Gastrocnemius medialis (tissue), 4 donors: ENCODE results near the gene HNRNPA2B1. TPM values are rescaled to one million over a fixed set of nuclear protein-coding genes. Genes with fewer than 3 reads are reported as not detected.
A peak's percentile ranks its signal among the peaks of the same experiment; 100 is the strongest.
"Not testable (repeated sequence)": the region's sequence is repeated elsewhere in the genome, so short reads cannot be mapped to it uniquely, and the experiment has no call there.

ENCODE experiments used
- ATAC-seq, 2 donors: fragments of 150-250 bp; one replicate each; pipeline ENCODE4 v1.9.1; 2016
- DNase-seq, 2 donors: peaks; one replicate each; pipeline ENCODE4 v3.0.0-alpha.2; 2019
- H3K27ac ChIP-seq, 4 donors: fragments of 200-600 bp; sonication (generic); 1 replicate in 1 of 4; 2 replicates in 3 of 4; pipeline ENCODE4 v1.5.1; 2016 to 2018; ENCODE audit warnings: mild to moderate bottlenecking in 2 of 4, moderate library complexity in 1 of 4
- H3K27me3 ChIP-seq, 3 donors: fragments of 200-600 bp; sonication (generic) in 2 of 3; 1 replicate in 1 of 3; 2 replicates in 2 of 3; pipeline versions ENCODE4 v1.5.1 to v1.6.0; 2016 to 2019; ENCODE audit warnings: mild to moderate bottlenecking in 1 of 3, moderate library complexity in 1 of 3
- H3K36me3 ChIP-seq, 2 donors: fragments of 200-600 bp; sonication (generic) in 1 of 2; one replicate each; pipeline ENCODE4 v1.5.1; 2017 to 2018
- H3K4me1 ChIP-seq, 2 donors: fragments of 200-600 bp; sonication (generic) in 1 of 2; one replicate each; pipeline ENCODE4 v1.5.1; 2016 to 2017; ENCODE audit warnings: mild to moderate bottlenecking in 2 of 2
- H3K4me3 ChIP-seq, 4 donors: fragments of 200-600 bp; sonication (generic) in 3 of 4; 1 replicate in 1 of 4; 2 replicates in 3 of 4; pipeline ENCODE4 v1.5.1; 2016 to 2019; ENCODE audit warnings: mild to moderate bottlenecking in 2 of 4
- H3K9me3 ChIP-seq, 3 donors: fragments of 200-600 bp; sonication (generic) in 2 of 3; 1 replicate in 1 of 3; 2 replicates in 2 of 3; pipeline ENCODE4 v1.5.1; 2016 to 2019
- POLR2A ChIP-seq, 2 donors: fragments of 450-650 bp; IDR thresholded peaks; one replicate each; pipeline ENCODE4 v1.6.1; 2017; ENCODE audit warnings: antibody characterized with exemption in 2 of 2, mild to moderate bottlenecking in 2 of 2, moderate library complexity in 2 of 2
- in situ Hi-C, 4 donors: fragments of 200-750 bp; cut with MboI; loops; one replicate each; pipeline versions ENCODE4 v1.15.0 to v1.8.0; 2017; ENCODE audit warnings: low sequenced_read_pairs in 4 of 4
- intact Hi-C: fragments of 100-400 bp; cut with DNase I; formaldehyde crosslinking; loops from one replicate; pipeline ENCODE4 v1.15.1; 2023; ENCODE audit warnings: low total_unique reads
- total RNA-seq, 4 donors: library from RNA; depleted of rRNA; stranded (reverse); fragments of >200 nt; gene quantifications; one replicate each; pipeline versions ENCODE4 v1.1.0 to v1.2.3, GENCODE V29; 2016
- TF ChIP-seq, protein P1 (sequence below), 5 experiments: fragments of 450-650 bp in 3 of 5; fragments of 200-600 bp in 2 of 5; sonication (generic) in 2 of 5; IDR thresholded peaks in 4 of 5; conservative IDR thresholded peaks in 1 of 5; 1 replicate in 4 of 5; 2 replicates in 1 of 5; pipeline ENCODE4 v1.5.1; 2016 to 2019; ENCODE audit warnings: antibody characterized with exemption in 5 of 5, mild to moderate bottlenecking in 3 of 5, moderate library complexity in 3 of 5

Gene HNRNPA2B1
- total RNA-seq, 4 donors from 2014 or later: 155 to 242 (median 166) TPM

DNA sequence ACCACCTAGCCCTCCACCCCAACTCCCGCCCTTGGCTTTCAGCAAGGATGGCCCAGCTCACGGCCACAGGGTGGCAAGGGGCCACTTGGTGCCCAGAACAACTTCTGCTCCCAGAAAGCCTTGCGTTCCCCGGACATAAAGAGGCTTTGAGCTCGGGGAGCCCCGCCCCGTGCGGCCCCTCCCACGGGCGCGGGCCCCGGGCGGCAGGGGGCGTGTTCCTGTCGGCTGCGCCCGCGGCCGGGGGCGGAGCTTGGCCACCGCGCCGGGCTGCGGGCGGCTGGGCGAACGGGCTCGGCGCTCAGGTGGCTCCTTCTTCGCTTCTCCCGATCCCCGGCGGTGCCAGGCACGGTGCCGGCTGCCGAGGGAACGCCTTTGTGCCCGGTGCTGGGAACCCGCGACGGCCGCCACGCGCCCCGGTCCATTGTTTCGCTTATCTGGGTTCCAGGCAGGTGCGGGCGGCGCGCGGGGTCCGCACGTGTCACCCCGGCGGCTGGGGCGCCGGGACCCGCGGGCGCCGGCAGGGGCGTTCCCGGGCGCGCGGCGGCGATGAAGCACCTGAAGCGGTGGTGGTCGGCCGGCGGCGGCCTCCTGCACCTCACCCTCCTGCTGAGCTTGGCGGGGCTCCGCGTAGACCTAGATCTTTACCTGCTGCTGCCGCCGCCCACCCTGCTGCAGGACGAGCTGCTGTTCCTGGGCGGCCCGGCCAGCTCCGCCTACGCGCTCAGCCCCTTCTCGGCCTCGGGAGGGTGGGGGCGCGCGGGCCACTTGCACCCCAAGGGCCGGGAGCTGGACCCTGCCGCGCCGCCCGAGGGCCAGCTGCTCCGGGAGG, 48.4 kb downstream of the HNRNPA2B1 start, which contains the start of gene NFE2L3:
TSS of gene NFE2L3 (plus strand) at position 246 of the 829 bp plus-strand sequence. CDS start at position 547, 301 bp downstream.
- Histone ChIP-seq H3K9me3 (no peaks in the 10 kb centered on the region), H3K27ac (no peak within 1 kb of the TSS), H3K27me3 (peaks cover 34 to 44% (median 37%) of the 10 kb centered on the region in 3 donors), H3K36me3 (no peaks in the 10 kb centered on the region), H3K4me3 (peak within 1 kb of the TSS; percentile 45 to 60 (median 53)), H3K4me1 (peaks cover 0 to 3% of the 10 kb centered on the region in 2 donors)
- TF ChIP-seq, protein P1, sequence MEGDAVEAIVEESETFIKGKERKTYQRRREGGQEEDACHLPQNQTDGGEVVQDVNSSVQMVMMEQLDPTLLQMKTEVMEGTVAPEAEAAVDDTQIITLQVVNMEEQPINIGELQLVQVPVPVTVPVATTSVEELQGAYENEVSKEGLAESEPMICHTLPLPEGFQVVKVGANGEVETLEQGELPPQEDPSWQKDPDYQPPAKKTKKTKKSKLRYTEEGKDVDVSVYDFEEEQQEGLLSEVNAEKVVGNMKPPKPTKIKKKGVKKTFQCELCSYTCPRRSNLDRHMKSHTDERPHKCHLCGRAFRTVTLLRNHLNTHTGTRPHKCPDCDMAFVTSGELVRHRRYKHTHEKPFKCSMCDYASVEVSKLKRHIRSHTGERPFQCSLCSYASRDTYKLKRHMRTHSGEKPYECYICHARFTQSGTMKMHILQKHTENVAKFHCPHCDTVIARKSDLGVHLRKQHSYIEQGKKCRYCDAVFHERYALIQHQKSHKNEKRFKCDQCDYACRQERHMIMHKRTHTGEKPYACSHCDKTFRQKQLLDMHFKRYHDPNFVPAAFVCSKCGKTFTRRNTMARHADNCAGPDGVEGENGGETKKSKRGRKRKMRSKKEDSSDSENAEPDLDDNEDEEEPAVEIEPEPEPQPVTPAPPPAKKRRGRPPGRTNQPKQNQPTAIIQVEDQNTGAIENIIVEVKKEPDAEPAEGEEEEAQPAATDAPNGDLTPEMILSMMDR (IDR thresholded peaks at IDR 0.05 in 4 of 5, conservative IDR thresholded peaks at IDR 0.05 in 1 of 5): peak in 1 of 5 experiments; percentile 33
- TF ChIP-seq POLR2A (IDR thresholded peaks at IDR 0.05): peak in 1 of 2 donors; percentile 13
- intact Hi-C loops: no loop called here
- ATAC-seq (peak; percentile 24 to 54), DNase-seq (peak in 1 of 2 donors; percentile 48)
- in situ Hi-C loops: no loop called here

GRCh38 chr7:26151650-26151952, 48.9 kb downstream of the HNRNPA2B1 start:
- peaks cover 34 to 44% (median 37%) of the 10 kb centered on the region in 3 donors for H3K27me3 ChIP-seq
- ATAC-seq (no peak), DNase-seq (no peak)
- H3K9me3 ChIP-seq: no peaks in the 10 kb centered on the region
- H3K36me3 ChIP-seq: no peaks in the 10 kb centered on the region
- no peak overlapping the region for H3K27ac ChIP-seq
- H3K4me3 ChIP-seq: peak overlapping the region; percentile 45 to 60 (median 53)
- in situ Hi-C loops: no loop called here
- TF ChIP-seq, protein P1 (IDR thresholded peaks at IDR 0.05 in 4 of 5, conservative IDR thresholded peaks at IDR 0.05 in 1 of 5): no peak
- no peak for TF ChIP-seq POLR2A (IDR thresholded peaks at IDR 0.05)
- intact Hi-C loops: no loop called here
- peaks cover 0 to 3% of the 10 kb centered on the region in 2 donors for H3K4me1 ChIP-seq

DNA sequence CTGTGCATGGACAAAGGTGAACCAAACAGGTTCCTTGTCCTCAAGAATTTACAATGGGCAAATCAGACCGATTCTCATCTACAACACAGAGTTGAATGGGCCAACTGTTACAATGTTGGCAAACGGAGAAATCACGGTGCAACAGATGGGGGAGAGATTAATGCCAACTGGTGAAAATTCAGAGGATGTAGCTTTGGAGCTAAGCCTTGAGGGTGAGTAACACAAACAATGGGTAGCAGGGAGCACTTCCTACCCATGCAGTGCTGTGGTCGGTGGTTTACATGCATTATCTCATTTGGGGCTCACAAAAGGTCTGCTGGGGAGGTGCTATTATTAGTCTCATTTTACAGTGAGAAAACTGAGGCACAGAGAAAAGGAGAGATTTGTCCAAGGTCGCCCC, 49.5 kb downstream of the HNRNPA2B1 start:
- Histone ChIP-seq H3K4me1 (peaks cover 0 to 3% of the 10 kb centered on the region in 2 donors), H3K9me3 (no peaks in the 10 kb centered on the region), H3K27me3 (peaks cover 34 to 44% (median 37%) of the 10 kb centered on the region in 3 donors), H3K4me3 (no peak overlapping the region), H3K27ac (no peak overlapping the region), H3K36me3 (no peaks in the 10 kb centered on the region)
- TF ChIP-seq POLR2A (IDR thresholded peaks at IDR 0.05): no peak
- TF ChIP-seq, protein P1 (IDR thresholded peaks at IDR 0.05 in 4 of 5, conservative IDR thresholded peaks at IDR 0.05 in 1 of 5): no peak
- ATAC-seq (no peak), DNase-seq (no peak)
- intact Hi-C loops: no loop called here
- in situ Hi-C loops: no loop called here

GRCh38 chr7:26149391-26149977, 51.1 kb downstream of the HNRNPA2B1 start:
- in situ Hi-C loops: no loop called here
- peaks cover 22 to 40% (median 27%) of the 10 kb centered on the region in 3 donors for H3K27me3 ChIP-seq
- ATAC-seq: no peak
- peaks cover 0 to 3% of the 10 kb centered on the region in 2 donors for H3K4me1 ChIP-seq
- TF ChIP-seq POLR2A (IDR thresholded peaks at IDR 0.05): no peak
- TF ChIP-seq, protein P1 (IDR thresholded peaks at IDR 0.05 in 4 of 5, conservative IDR thresholded peaks at IDR 0.05 in 1 of 5): no peak
- no peak overlapping the region for H3K4me3 ChIP-seq
- H3K9me3 ChIP-seq: no peaks in the 10 kb centered on the region
- DNase-seq: no peak
- no peak overlapping the region for H3K27ac ChIP-seq
- intact Hi-C loops: no loop called here
- no peaks in the 10 kb centered on the region for H3K36me3 ChIP-seq

- H3K4me1 ChIP-seq, H3K9me3 ChIP-seq, intact Hi-C loops, H3K27ac ChIP-seq, H3K36me3 ChIP-seq, H3K4me3 ChIP-seq, ATAC-seq, in situ Hi-C loops, DNase-seq: not testable (repeated sequence)
- H3K27me3 ChIP-seq: peaks cover 12 to 31% (median 17%) of the 10 kb centered on the region in 3 donors
These were observed 52.2 kb downstream of the HNRNPA2B1 start for GRCh38 chr7:26148307-26148700.

- ATAC-seq, in situ Hi-C loops, H3K27ac ChIP-seq, H3K4me1 ChIP-seq, H3K36me3 ChIP-seq, DNase-seq, intact Hi-C loops, H3K4me3 ChIP-seq, H3K9me3 ChIP-seq: not testable (repeated sequence)
- H3K27me3 ChIP-seq: peaks cover 7 to 26% (median 12%) of the 10 kb centered on the region in 3 donors
These were observed 52.8 kb downstream of the HNRNPA2B1 start for GRCh38 chr7:26147646-26148306.
